OCI-LY1 (cell line): Measurements from ENCODE around the gene PRKCA.

Experiments
- EZH2 ChIP-seq: fragments of 200-600 bp; sonication (generic), shearing (Covaris generic); IDR thresholded peaks from 2 replicates; pipeline ENCODE4 v1.8.0; 2017; ENCODE audit warnings: borderline replicate concordance, mixed run types, mild to moderate bottlenecking, antibody characterized with exemption, low read length, moderate library complexity, mixed read lengths
- TF ChIP-seq, protein P1 (sequence below): fragments of 200-600 bp; sonication (generic), shearing (Covaris generic); IDR thresholded peaks from 2 replicates; pipeline ENCODE4 v1.5.1; 2017; ENCODE audit warnings: mild to moderate bottlenecking, antibody characterized with exemption, low read length, moderate library complexity, mixed read lengths

DNA sequence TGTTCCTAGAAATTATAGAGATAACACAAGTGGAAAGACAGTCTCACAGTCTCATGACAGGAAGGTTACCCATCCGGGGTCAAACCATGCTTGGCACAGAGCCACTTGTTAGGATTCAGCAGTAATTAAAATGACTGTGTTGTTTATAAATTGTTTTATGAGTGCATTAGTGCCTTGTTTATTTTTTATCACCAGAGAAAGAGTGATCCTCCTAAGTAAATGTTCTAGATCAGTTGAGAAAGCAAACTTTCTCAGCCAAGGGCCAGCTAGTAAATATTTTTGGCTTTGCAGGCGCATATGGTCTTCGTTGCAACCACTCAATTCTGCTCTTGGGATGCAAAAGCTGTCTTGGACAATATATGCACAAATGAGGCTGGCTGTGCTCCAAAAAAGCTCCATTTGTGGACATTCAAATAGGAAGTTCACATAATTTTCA, 278.6 kb downstream of the PRKCA start:
- TF ChIP-seq, protein P1, sequence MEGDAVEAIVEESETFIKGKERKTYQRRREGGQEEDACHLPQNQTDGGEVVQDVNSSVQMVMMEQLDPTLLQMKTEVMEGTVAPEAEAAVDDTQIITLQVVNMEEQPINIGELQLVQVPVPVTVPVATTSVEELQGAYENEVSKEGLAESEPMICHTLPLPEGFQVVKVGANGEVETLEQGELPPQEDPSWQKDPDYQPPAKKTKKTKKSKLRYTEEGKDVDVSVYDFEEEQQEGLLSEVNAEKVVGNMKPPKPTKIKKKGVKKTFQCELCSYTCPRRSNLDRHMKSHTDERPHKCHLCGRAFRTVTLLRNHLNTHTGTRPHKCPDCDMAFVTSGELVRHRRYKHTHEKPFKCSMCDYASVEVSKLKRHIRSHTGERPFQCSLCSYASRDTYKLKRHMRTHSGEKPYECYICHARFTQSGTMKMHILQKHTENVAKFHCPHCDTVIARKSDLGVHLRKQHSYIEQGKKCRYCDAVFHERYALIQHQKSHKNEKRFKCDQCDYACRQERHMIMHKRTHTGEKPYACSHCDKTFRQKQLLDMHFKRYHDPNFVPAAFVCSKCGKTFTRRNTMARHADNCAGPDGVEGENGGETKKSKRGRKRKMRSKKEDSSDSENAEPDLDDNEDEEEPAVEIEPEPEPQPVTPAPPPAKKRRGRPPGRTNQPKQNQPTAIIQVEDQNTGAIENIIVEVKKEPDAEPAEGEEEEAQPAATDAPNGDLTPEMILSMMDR, result no peak
- TF ChIP-seq EZH2, result no peak
